ENCODE data around the gene LHFPL6. TPM values are rescaled to one million over a fixed set of nuclear protein-coding genes. Genes with fewer than 3 reads are reported as not detected.

LHFPL6 gene
- total and polyA plus RNA-seq, 3 donors from 2014 or later, result 37.3 to 65.5 (median 52.1) TPM

DNA sequence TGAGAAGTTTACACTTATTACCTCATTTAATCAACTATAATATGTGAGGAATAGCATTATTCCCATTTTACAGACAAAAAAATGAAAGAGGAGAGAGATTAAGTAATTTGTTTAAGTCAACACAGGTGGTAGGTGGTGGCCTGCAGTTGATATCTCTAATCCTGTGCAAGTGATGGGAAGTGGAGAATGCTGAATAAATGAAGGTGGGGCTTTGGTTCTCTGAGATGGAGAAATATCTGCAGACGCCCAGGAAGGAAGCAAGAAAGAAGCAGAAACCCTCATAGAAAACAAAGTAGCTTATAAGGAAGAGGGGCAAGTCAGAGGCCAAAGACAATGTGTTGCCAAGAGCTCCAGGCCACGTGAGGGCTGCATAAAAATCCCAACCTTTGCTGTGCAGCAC lies 290.4 kb downstream of the LHFPL6 start:
- TF ChIP-seq POLR2A (IDR thresholded peaks at IDR 0.05), result no peak
- TF ChIP-seq, protein P1, sequence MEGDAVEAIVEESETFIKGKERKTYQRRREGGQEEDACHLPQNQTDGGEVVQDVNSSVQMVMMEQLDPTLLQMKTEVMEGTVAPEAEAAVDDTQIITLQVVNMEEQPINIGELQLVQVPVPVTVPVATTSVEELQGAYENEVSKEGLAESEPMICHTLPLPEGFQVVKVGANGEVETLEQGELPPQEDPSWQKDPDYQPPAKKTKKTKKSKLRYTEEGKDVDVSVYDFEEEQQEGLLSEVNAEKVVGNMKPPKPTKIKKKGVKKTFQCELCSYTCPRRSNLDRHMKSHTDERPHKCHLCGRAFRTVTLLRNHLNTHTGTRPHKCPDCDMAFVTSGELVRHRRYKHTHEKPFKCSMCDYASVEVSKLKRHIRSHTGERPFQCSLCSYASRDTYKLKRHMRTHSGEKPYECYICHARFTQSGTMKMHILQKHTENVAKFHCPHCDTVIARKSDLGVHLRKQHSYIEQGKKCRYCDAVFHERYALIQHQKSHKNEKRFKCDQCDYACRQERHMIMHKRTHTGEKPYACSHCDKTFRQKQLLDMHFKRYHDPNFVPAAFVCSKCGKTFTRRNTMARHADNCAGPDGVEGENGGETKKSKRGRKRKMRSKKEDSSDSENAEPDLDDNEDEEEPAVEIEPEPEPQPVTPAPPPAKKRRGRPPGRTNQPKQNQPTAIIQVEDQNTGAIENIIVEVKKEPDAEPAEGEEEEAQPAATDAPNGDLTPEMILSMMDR (IDR thresholded peaks at IDR 0.05), result no peak
- no peak overlapping the region for H3K4me3 ChIP-seq
- H3K36me3 ChIP-seq (ENCODE audit: low read depth, missing control alignments), result no peaks in the 10 kb centered on the region
- no peaks in the 10 kb centered on the region for H3K9me3 ChIP-seq
- intact Hi-C loops (cut with DNase I; ENCODE audit: low total_unique reads), result no loop called here
- no peak overlapping the region for H3K27ac ChIP-seq
- no peaks in the 10 kb centered on the region for H3K4me1 ChIP-seq
- H3K27me3 ChIP-seq, result no peaks in the 10 kb centered on the region
- no peak for DNase-seq
- 57 to 89% methylated on average over 2 of the region's 2 CpGs for WGBS, 2 donors

DNA sequence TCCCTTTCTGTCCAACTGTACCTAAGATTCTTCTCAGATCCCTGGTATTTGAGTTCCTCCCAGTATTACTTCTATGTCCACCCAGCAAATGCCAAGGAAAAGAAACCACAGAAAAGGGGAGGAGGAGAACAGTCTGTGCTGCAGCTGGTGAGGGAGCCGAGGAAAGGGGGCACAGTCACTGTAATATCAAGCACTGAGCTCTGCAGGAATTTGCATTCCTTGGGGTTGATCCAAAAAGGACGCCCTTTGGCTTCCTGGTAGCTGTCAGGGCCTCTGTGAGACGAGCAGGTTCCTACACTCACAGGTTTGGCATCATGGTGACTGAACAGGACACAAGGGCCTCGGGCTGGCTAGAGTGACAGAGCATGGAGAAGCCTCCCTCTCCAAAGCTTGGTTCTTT lies 291.4 kb downstream of the LHFPL6 start:
- H3K27ac ChIP-seq, result no peak overlapping the region
- no peaks in the 10 kb centered on the region for H3K9me3 ChIP-seq
- TF ChIP-seq, protein P1 (IDR thresholded peaks at IDR 0.05), result no peak
- no peak for TF ChIP-seq POLR2A (IDR thresholded peaks at IDR 0.05)
- no peak for DNase-seq
- no peaks in the 10 kb centered on the region for H3K27me3 ChIP-seq
- H3K4me1 ChIP-seq, result no peaks in the 10 kb centered on the region
- H3K4me3 ChIP-seq, result no peak overlapping the region
- 35 to 47% methylated on average over 4 of the region's 4 CpGs for WGBS, 2 donors
- intact Hi-C loops (cut with DNase I; ENCODE audit: low total_unique reads), result no loop called here
- H3K36me3 ChIP-seq (ENCODE audit: low read depth, missing control alignments), result no peaks in the 10 kb centered on the region

DNA sequence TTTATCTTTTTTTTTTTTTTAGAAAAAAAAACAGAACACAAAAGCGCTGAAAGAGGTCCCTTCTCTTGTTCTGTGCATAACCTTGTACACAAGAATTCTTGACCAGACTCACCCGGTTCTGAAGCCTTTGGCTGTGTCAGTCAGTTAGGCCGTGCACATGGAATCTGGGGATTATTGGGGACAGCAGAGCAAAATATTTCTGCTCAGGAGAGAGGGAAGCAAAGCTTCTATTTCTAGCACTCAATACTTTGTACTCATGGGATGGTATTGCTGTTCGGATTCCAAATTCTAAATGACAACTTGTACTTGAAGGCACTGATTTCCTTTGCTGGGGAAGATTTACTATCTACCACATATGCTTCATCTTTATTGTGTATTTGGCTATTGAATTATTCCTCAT lies 292.0 kb downstream of the LHFPL6 start:
- intact Hi-C loops (cut with DNase I; ENCODE audit: low total_unique reads), result no loop called here
- no peak for DNase-seq
- Histone ChIP-seq H3K27me3 (no peaks in the 10 kb centered on the region), H3K27ac (no peak overlapping the region), H3K4me3 (no peak overlapping the region), H3K9me3 (no peaks in the 10 kb centered on the region), H3K36me3 (ENCODE audit: low read depth, missing control alignments) (no peaks in the 10 kb centered on the region), H3K4me1 (no peaks in the 10 kb centered on the region)
- TF ChIP-seq POLR2A (IDR thresholded peaks at IDR 0.05), result no peak
- TF ChIP-seq, protein P1 (IDR thresholded peaks at IDR 0.05), result no peak
- WGBS, 2 donors, result 60 to 77% methylated on average over 4 of the region's 4 CpGs

DNA sequence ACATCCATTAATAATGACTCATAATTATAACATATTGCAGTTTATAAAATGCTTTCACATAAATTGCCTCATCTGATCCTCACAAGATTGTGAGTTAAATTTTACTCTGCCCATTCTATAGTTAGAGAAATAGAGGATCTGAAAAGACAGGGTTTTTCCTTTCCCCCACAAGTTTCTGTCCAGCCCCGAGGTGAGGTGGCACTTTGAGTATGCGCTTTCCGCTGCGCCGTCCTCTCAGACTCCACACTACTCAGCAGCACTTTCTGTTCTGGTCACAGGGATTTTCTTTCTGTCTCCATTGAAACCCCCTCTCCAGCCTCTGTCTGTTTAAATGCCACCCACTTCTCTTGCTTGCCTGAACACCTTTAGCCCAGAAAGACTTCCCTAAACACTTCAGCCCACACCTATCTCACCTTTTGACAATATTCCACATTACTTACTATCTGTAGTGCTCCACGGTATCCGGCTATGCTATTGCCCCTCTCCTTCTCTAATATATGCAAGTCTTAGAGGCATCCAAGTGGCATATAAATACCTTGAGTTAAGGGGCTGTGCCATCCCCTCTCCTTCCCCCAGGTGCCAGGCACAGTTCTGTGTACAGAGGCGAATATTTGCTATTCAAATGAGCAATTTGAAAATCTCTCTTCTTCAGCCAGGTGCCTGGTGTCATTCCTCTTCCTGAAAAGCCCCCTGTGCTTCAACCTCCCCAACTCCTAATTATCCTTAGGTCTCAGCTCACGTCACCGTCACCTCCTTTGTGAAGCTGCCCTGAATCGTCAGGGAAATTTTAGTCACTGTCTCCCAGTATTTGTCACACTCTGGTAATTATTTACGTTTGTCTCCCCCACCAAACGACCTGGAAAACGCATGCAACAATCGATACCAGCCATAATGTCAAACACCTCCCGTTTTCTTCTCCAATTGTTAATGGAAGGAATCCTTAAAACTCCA lies 296.1 kb downstream of the LHFPL6 start:
- Histone ChIP-seq H3K9me3 (no peaks in the 10 kb centered on the region), H3K36me3 (ENCODE audit: low read depth, missing control alignments) (no peaks in the 10 kb centered on the region), H3K4me3 (no peak overlapping the region), H3K27me3 (no peaks in the 10 kb centered on the region), H3K27ac (no peak overlapping the region), H3K4me1 (no peaks in the 10 kb centered on the region)
- intact Hi-C loops (cut with DNase I; ENCODE audit: low total_unique reads), result no loop called here
- no peak for DNase-seq
- 79 to 81% methylated on average over 16 of the region's 16 CpGs for WGBS, 2 donors
- TF ChIP-seq, protein P1 (IDR thresholded peaks at IDR 0.05), result no peak
- TF ChIP-seq POLR2A (IDR thresholded peaks at IDR 0.05), result no peak
